GM13977 (cell line): ENCODE results near the gene CLDN11.

ENCODE experiments used
- DNase-seq: peaks from one replicate; pipeline ENCODE4 v3.0.0; 2012; ENCODE audit warnings: low spot score
- CTCF ChIP-seq: IDR thresholded peaks from 2 replicates; pipeline ENCODE4 v1.5.1; 2012; ENCODE audit warnings: mild to moderate bottlenecking, control low read depth; ENCODE audit not compliant: insufficient read depth; ENCODE audit errors: extremely low read depth, missing control alignments
- in situ Hi-C: fragments of 300-500 bp; cut with MboI; formaldehyde crosslinking; loops from one replicate; pipeline ENCODE4 v1.12.0; 2022; ENCODE audit warnings: low sequenced_read_pairs, low pct_unique_long_range_greater_than_20kb, mixed read lengths, inconsistent platforms; ENCODE audit not compliant: unreplicated experiment

Gene CLDN11

GRCh38 chr3:170465955-170466354 lies 47.3 kb downstream of the CLDN11 start:
- no peak for TF ChIP-seq CTCF
- no peak for DNase-seq
- in situ Hi-C loops = no loop called here

- in situ Hi-C loops = no loop called here
- no peak for TF ChIP-seq CTCF
- no peak for DNase-seq
These were observed 48.3 kb downstream of the CLDN11 start for GRCh38 chr3:170467007-170467406.

GRCh38 chr3:170467571-170468147 lies 49.0 kb downstream of the CLDN11 start:
- TF ChIP-seq CTCF = no peak
- in situ Hi-C loops = no loop called here
- no peak for DNase-seq

- in situ Hi-C loops = no loop called here
- DNase-seq = no peak
- TF ChIP-seq CTCF = no peak
These were observed 50.7 kb downstream of the CLDN11 start for GRCh38 chr3:170469151-170470062.

- DNase-seq = no peak
- in situ Hi-C loops = no loop called here
- no peak for TF ChIP-seq CTCF
These were observed 51.7 kb downstream of the CLDN11 start for GRCh38 chr3:170470063-170471016.

GRCh38 chr3:170471149-170471548 lies 52.5 kb downstream of the CLDN11 start:
- in situ Hi-C loops = no loop called here
- TF ChIP-seq CTCF = no peak
- no peak for DNase-seq
